Jurkat, Clone E6-1 (cell line): ENCODE measurements around the gene TNFRSF17.

Experiments
- DNase-seq: peaks from one replicate; pipeline ENCODE4 v3.0.0-alpha.2; 2011; ENCODE audit warnings: low read depth, low spot score
- H3K4me3 ChIP-seq: 2 replicates; pipeline ENCODE4 v1.5.1; 2011; ENCODE audit warnings: mild to moderate bottlenecking, low read length, control low read depth, moderate library complexity

Gene TNFRSF17

DNA sequence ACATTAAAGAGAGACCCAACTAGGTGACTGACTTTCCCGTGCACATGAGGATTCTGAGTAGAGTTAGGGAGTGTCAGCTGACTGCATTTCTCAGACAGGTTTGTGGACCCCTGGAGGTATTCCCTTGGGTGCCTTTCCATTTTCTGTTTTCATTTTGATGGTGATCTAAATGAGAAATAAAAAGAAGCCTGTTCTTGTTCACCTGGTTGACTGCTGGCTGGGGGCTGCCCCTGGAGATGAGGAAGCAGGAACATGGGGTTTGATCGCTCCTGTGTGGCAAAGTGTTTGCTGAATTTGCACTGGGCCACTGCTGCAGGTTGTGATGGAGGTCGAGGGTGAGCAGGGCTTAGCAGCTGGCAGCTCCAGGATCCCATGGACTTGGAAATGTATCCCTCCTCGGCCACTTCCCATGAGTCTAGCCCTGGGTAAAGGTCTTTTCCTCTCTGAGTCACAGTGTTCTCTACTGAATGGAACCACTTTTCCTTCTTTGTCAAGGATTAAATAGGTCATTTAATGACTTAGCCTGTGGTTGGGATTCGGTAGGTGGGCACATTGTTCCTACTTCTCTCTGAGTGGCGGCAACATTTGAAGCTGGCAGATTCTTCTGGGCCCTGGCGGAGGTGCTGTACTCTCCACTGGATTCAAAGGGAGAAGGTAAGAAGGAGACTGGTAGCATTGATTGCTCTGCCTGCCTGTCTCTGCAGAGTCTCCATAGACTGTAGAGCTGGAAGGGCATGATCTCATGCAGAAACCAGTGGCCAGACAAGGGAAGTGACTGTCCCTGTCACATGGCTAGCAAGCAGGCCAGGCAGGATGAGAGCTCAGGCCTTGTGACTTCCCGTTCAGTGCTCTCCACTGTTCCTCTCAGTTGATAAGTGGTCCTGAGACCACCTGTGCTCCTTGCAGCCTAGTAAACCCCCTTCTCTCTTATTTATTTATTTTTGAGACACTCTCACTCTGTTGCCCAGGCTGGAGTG lies 29.4 kb downstream of the TNFRSF17 start:
- H3K4me3 ChIP-seq = no peak overlapping the region
- DNase-seq = no peak

DNA sequence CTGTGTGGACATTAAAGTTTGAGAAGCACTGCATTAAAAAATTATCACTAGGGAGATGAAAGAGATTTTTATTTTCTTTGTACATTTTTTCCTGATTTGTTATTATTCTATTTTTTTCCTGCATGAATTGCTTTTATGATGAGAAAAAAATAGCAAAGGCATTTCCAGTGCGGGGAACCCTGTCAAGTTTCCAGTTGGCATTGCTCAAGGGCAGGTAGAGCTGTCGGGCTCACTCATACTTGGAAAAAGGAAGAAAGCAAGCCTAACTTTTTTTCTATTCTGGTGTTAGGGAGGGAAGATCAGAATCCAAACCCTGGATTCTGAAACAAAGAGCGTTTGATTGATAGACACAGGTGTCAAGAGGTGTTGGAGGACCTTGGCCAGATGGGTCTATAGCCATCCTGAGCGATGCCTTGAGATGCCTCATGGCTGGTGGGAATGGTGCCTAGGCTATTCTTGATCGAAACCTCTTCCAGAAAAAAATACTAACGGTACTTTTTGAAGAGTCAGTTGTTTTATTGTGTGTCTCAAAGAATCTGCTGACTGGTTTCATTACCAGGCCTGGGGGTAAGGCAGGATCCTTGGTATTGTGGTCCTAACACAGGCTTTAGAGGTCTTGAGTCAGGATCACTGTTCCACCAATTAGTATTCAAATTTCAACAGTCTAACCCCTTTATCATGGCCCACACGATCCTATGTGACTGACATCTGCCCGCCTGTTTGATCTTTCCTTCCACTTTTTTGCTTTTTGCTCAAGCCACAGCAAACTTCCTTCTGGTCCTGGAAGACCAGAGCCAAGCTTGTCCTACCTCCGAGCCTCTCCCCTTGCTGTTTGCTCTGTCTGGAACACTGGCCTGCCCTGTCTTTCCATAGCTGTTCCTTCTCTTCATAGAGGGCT lies 31.7 kb downstream of the TNFRSF17 start:
- DNase-seq = no peak

DNA sequence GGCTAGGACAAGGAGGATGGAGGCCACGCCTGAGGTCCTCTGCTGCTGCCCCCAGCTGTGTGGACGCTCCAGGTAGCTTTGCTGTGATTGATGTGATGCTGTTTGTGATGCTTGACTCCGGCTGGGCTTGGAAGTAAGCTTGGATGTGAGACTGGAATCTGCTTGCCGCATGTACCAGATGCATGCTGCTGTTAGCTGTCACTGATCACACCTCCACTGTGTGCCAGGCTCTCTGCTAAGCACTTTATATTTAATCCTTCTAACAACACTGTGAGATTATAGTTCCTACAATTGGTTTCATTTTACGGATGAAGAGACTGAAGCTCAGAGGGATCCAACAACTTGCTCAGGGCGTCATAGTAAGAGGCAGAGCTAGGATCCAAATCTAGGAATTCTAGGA lies 35.0 kb downstream of the TNFRSF17 start:
- no peak for DNase-seq
- H3K4me3 ChIP-seq = no peak overlapping the region

More for the DNA sequence above, 31.7 kb downstream of the TNFRSF17 start:
- no peak overlapping the region for H3K4me3 ChIP-seq

DNA sequence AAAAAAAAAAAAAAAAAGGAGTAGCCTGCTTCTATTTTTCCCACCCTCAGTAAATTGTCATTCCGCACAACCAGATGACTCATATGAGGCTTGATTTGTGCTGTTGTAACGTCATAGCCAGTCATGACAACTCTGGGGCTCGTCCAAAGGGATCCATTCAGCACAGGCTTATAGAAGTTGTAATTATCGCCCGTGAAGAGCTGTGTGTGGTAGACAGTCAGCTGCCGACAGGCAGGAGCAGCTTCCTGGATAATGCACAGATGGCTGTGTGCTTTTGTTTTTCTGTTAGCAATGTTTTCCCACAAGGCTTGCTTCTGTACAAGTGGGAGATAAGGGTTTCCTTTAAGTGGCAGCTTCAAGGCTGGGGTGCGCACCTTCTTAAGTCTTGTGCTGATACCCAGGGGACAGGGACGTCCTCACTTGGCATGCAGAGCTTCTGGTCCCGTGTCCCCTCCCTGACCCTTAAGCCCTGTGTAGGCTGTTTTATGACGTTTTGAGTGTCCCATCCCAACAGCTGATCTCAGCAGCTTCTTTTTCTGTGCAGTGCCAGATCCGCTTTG lies 37.5 kb downstream of the TNFRSF17 start:
- H3K4me3 ChIP-seq = no peak overlapping the region
- DNase-seq = peak; percentile 59

DNA sequence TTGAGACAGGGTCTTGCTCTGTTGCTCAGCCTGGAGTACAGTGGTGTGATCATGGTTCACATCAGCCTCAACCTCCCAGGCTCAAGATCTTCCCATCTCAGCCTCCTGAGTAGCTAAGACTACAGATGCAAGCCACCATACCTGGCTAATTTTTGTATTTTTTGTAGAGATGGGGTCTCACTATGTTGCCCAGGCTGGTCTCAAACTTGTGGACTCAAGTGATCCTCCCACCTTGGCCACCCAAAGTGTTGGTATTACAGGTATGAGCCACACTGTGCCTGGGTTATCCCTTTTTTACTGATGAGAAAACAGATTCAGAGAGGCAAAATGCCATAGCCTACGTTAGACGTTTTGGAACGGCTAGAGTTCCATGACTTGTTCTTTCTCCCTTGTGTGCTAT lies 41.6 kb downstream of the TNFRSF17 start:
- no peak overlapping the region for H3K4me3 ChIP-seq
- DNase-seq = no peak

DNA sequence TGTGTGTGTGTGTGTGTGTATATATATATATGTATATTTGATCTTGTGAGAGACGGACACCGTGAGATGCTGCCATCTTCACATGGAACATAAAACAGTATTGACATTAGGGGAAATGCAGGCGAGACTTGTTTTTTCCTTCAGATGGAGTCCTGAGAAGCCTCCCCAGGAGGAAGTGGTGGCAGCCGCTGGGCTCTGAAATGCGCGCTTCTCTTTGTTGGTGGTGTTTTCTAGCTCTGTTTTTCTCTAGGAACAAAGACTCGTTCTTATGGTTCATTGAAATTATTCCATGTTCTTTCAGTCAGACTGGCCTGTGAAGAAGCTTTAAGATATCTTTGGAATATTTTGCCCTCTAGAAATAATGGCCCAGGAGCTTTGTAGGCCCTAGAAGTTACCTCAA lies 44.5 kb downstream of the TNFRSF17 start:
- H3K4me3 ChIP-seq = no peak overlapping the region
- no peak for DNase-seq

DNA sequence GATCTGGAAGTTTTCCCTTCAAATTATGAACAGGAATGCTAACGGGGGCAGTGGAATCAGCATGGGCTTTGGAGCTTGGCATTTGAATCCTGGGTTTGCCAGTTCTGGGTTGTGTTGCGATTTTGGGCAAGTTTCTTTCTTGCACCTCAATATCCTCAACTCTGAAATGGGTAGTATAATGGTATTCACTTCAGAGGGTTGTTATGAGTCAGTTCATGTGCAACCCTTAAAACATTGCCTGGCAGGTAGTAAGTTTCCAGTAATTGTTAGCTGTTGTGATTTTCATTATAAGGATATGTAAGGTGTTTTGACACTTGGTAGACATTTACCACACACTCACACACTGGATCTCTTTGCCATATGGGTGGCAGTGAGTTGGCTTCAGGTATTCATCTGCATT lies 44.9 kb downstream of the TNFRSF17 start:
- DNase-seq = no peak
- H3K4me3 ChIP-seq = no peak overlapping the region

DNA sequence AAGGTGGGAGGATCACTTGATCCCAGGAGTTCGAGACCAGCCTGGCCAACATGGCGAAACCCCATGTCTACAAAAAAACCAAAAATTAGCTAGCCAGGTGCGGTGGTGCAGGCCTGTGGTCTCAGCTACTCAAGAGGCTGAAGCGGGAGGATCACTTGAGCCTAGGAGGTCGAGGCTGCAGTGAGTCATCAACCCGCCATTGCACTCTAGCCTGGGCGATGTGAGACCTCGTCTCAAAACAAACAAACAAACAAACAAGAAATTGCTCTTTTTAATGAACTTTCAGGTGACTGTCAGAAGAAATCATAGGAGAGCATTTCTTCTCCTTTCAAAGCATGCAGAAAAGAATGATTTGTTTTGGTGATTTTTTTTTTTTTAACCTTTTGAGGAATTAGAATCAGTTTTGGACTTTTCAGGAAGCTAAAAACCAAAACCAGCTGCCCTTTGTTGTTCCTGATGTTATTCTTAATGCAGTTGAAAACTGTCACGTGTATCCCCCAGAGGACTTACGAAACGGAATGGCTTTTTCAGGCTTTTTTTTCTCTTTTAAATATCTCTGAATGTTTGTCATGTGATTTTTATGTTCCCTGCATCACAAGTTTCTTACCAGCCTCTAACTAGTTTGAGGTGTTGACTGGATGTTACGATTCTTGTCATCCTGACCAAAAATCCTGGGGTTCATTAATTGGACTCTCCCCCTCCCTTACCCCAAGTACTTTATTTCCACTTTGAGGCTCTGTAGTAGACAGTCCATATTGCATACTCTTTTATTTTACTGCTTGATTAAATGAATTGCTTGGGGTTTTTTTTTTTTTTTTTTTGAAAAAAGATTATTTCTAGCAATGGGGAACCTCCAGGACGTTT lies 45.6 kb downstream of the TNFRSF17 start:
- no peak overlapping the region for H3K4me3 ChIP-seq
- DNase-seq = no peak

DNA sequence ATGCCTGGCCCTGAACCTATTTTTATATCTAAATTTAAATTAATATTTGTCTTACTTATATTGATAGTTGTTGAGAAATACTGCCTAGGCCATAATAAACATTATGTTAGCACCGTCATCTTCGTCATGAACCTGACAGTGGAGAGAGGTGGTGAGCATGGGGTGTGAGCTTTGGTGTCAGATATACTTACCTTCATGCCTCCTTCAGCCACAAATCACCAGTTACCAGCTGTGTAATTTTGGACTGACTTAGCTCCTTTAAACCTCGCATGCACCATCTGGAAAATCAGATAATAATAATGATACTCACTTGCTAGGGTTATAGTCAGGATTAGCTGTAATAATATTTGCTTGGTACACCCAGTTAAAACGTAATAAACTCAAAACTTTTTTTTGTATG lies 46.6 kb downstream of the TNFRSF17 start:
- H3K4me3 ChIP-seq = no peak overlapping the region
- DNase-seq = no peak

DNA sequence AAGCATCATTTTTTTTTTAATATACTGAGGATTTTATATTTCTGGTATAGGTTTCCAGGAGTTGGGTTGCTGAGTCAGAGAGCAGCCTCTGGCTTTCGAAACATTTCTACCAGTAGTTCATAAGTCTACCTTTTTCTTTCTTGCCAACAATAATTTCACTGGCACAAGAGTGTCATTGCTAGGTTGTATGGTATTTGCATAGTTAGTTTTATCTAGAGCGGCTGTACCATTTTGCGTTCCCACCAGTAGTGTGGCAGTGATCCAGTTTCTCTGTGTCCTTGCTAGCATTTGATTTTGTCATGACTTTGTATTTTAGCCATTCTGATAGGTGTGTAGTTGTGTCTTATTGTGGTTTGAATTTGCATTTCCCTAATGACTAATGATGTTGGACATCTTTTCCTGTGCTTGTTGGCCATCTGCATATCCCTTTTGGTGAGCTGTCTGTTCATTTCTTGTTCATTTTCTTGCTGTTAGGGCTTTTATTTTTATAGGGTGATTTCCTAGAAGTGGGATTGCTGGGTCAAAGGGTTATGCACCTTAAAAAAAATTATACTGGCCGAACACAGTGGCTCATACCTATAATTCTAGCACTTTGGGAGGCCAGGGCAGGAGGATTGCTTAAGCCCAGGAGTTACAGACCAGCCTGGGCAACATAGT lies 51.4 kb downstream of the TNFRSF17 start:
- H3K4me3 ChIP-seq = no peak overlapping the region
- no peak for DNase-seq

DNA sequence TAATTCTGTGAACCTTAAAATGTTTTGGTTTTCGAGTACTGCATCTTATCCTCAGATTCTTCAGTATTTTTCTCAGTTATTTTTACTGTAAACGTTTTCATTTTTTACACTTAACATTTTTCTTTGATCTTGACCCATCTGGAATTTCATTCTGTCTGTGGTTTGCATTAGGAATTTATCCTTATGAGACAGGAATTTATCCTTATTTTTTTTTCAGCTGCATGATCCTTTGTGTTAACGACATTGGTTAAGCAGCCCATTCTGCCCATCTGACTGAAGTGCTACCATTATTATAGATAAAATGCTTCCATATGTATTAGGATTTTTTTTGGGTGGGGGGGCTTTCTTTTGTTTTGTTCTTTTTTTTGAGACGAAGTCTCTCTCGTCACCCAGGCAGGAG lies 52.5 kb downstream of the TNFRSF17 start:
- no peak for DNase-seq
- H3K4me3 ChIP-seq = no peak overlapping the region
